HepG2 (cell line): ENCODE data around the gene PEX3. TPM values are rescaled to one million over a fixed set of nuclear protein-coding genes. Genes with fewer than 3 reads are reported as not detected.

Experiments used
- ATAC-seq: fragments of 200-7000 bp; cut with Tn5 transposase; 3 replicates; pipeline ENCODE4 v1.9.1; 2020; ENCODE audit warnings: mild to moderate bottlenecking, moderate library complexity
- BruUV-seq: library from RNA; stranded (reverse); fragments of 400-500 nt; replicated peaks from 2 replicates; lab custom pipeline; 2021; lab: Mats Ljungman, UMichigan
- CTCF ChIA-PET: fragments of 300-600 bp; formaldehyde crosslinking; extraction: SDS; loops from one replicate; lab custom pipeline; 2021; ENCODE audit warnings: low total read pairs, inconsistent platforms, low intra/inter-chr PET ratio; lab: Yijun Ruan, JAX
- POLR2A ChIA-PET: fragments of 350-600 bp; sonication (Branson Sonifier 250); formaldehyde crosslinking; loops from one replicate; lab custom pipeline; 2020; ENCODE audit warnings: antibody characterized with exemption, inconsistent platforms; lab: Yijun Ruan, JAX
- DNase-seq: peaks from one replicate; pipeline ENCODE4 v3.0.0-alpha.2; 2015; ENCODE audit warnings: low spot score
- FAIRE-seq: peaks from 3 replicates; lab custom pipeline; 2011; peaks lifted over from hg19 to GRCh38; lab: Jason Lieb, UNC
- H2AFZ ChIP-seq: one replicate; pipeline ENCODE4 v1.6.1; 2011; ENCODE audit warnings: low read length, inconsistent platforms
- H3K27ac ChIP-seq: fragments of 300-600 bp; 3 replicates; pipeline ENCODE4 v1.8.0; 2011; ENCODE audit warnings: mixed run types, mild to moderate bottlenecking, mixed read lengths, low read length, inconsistent platforms; ENCODE audit not compliant: insufficient read depth; ENCODE audit errors: extremely low read length
- H3K27me3 ChIP-seq, 2 experiments: fragments of 200-600 bp in 1 of 2; 2 replicates in 1 of 2; 3 replicates in 1 of 2; pipeline versions ENCODE4 v1.6.0 to v1.8.0; 2011; ENCODE audit warnings: low read length in 2 of 2, mild to moderate bottlenecking in 2 of 2, moderate library complexity in 2 of 2, inconsistent platforms in 1 of 2; ENCODE audit not compliant: insufficient read depth in 2 of 2, control insufficient read depth in 1 of 2
- H3K36me3 ChIP-seq, 2 experiments: fragments of 200-600 bp in 1 of 2; replicated peaks in 1 of 2; 2 replicates in 1 of 2; 3 replicates in 1 of 2; pipeline versions ENCODE4 v1.5.1 to v1.8.0; 2011; ENCODE audit warnings: low read length in 2 of 2, inconsistent platforms in 1 of 2; ENCODE audit not compliant: insufficient read depth in 2 of 2, control insufficient read depth in 1 of 2
- H3K4me1 ChIP-seq: 2 replicates; pipeline ENCODE4 v1.5.1; 2012; ENCODE audit warnings: low read length, inconsistent platforms; ENCODE audit not compliant: insufficient read depth
- H3K4me2 ChIP-seq: 2 replicates; pipeline ENCODE4 v1.6.0; 2011; ENCODE audit warnings: low read depth, low read length, inconsistent platforms
- H3K4me3 ChIP-seq, 3 experiments: fragments of 200-600 bp in 1 of 3; sonication (generic), shearing (Covaris generic) in 1 of 3; replicated peaks in 1 of 3; 2 replicates each; pipeline ENCODE4 v1.5.1; 2011 to 2016; ENCODE audit warnings: low read length in 3 of 3, inconsistent platforms in 2 of 3, low read depth in 2 of 3, mild to moderate bottlenecking in 2 of 3, control low read depth in 1 of 3, mixed read lengths in 1 of 3; ENCODE audit not compliant: insufficient read depth in 1 of 3
- H3K79me2 ChIP-seq: one replicate; pipeline ENCODE4 v1.6.1; 2011; ENCODE audit warnings: low read length, inconsistent platforms; ENCODE audit not compliant: insufficient read depth
- H3K9ac ChIP-seq: 2 replicates; pipeline ENCODE4 v1.6.0; 2011; ENCODE audit warnings: mild to moderate bottlenecking, low read depth, low read length, inconsistent platforms; ENCODE audit not compliant: insufficient read depth
- H3K9me3 ChIP-seq: 2 replicates; pipeline ENCODE4 v1.5.1; 2012; ENCODE audit warnings: mild to moderate bottlenecking, low read length
- H4K20me1 ChIP-seq: 2 replicates; pipeline ENCODE4 v1.6.0; 2011; ENCODE audit warnings: inconsistent platforms, mild to moderate bottlenecking, low read length, moderate library complexity; ENCODE audit not compliant: insufficient read depth
- DMAP1 ChIP-seq: IDR thresholded peaks from 2 replicates; pipeline ENCODE4 v1.6.1; 2016
- KLF13 ChIP-seq: sonication (generic); formaldehyde crosslinking; IDR thresholded peaks from 2 replicates; pipeline ENCODE4 v1.4.0; 2020; ENCODE audit warnings: mild to moderate bottlenecking, missing genetic modification reagents
- MLXIP ChIP-seq: sonication (generic); formaldehyde crosslinking; IDR thresholded peaks from 2 replicates; pipeline ENCODE4 v1.9.0; 2021; ENCODE audit warnings: missing genetic modification reagents, borderline replicate concordance
- SMARCE1 ChIP-seq: fragments of 450-650 bp; IDR thresholded peaks from 2 replicates; pipeline ENCODE4 v1.6.1; 2017; ENCODE audit warnings: borderline replicate concordance
- TRAFD1 ChIP-seq: sonication (generic); formaldehyde crosslinking; IDR thresholded peaks from 2 replicates; pipeline ENCODE4 v1.5.1; 2020; ENCODE audit warnings: missing genetic modification reagents, mild to moderate bottlenecking, borderline replicate concordance
- WGBS: methylation state at CpG from one replicate; pipeline ENCODE4 v1.1.6; 2017; ENCODE audit warnings: low lambda C conversion rate; 5-methylcytosine and 5-hydroxymethylcytosine counted together
- in situ Hi-C: cut with HindIII; loops from 2 replicates; pipeline ENCODE4 v1.10.0; 2017; ENCODE audit warnings: low pct_unique_long_range_greater_than_20kb; ENCODE audit not compliant: extremely low pct_ligation_motif_present
- intact Hi-C: fragments of 100-400 bp; cut with micrococcal nuclease; formaldehyde crosslinking; loops from one replicate; pipeline ENCODE4 v1.10.0; 2022; ENCODE audit not compliant: unreplicated experiment
- polyA plus RNA-seq, 8 experiments: library from polyadenylated mRNA; depleted of rRNA in 3 of 8; stranded (reverse) in 7 of 8; unstranded in 1 of 8; fragments of >200 nt; fragmentation: Illumina TruSeq in 4 of 8; extraction: Trizol in 4 of 8; gene quantifications; 2 replicates each; pipeline versions ENCODE4 v1.2.1 to v1.2.3, GENCODE V29; 2011 to 2016; ENCODE audit warnings: low read depth in 4 of 8, missing spikeins in 1 of 8, mixed read lengths in 1 of 8; ENCODE audit not compliant: insufficient read depth in 1 of 8
- total RNA-seq, 5 experiments: library from RNA; depleted of rRNA; stranded (reverse); fragments of >200 nt; fragmentation: Illumina TruSeq; extraction: Trizol; gene quantifications; 2 replicates each; pipeline ENCODE4 v1.2.3, GENCODE V29; 2016; ENCODE audit warnings: low read depth in 1 of 5

Gene PEX3
- total and polyA plus RNA-seq, 2 of the 13 experiments (the other 11 are each of a cell fraction or from before 2014, with no cell fraction given): 30.9 to 40.8 TPM

- ChIA-PET CTCF (no interaction called here), POLR2A (no interaction called here)
- peak; percentile 18 for FAIRE-seq
- DNase-seq: no peak
- H3K27ac ChIP-seq: no peak overlapping the region
- no peaks in the 10 kb centered on the region for H3K9me3 ChIP-seq
- in situ Hi-C loops (no loop called here), intact Hi-C loops (no loop called here)
- H3K36me3 ChIP-seq: no peaks in the 10 kb centered on the region
- peaks cover 0 to 10% of the 10 kb centered on the region in 2 experiments; a peak in 3 of 5 replicates for H3K27me3 ChIP-seq
- H3K9ac ChIP-seq: no peak overlapping the region
- H2AFZ ChIP-seq: no peak overlapping the region
- H4K20me1 ChIP-seq: no peaks in the 10 kb centered on the region
- ATAC-seq: no peak
- peaks cover 43% of the 10 kb centered on the region for H3K4me1 ChIP-seq
- WGBS: 84% methylated on average over 7 of the region's 7 CpGs
- H3K79me2 ChIP-seq: no peaks in the 10 kb centered on the region
- no peak for TF ChIP-seq MLXIP (CRISPR knock-in tag)
- no peak for TF ChIP-seq TRAFD1 (CRISPR knock-in tag)
- no peak for TF ChIP-seq KLF13 (CRISPR knock-in tag)
- no peak for TF ChIP-seq SMARCE1
- no peak for TF ChIP-seq DMAP1 (CRISPR knock-in tag)
- no TSS peak for BruUV-seq
- no peak overlapping the region for H3K4me3 ChIP-seq
- H3K4me2 ChIP-seq: no peak overlapping the region
Observed at GRCh38 chr6:143539734-143540133, 89.1 kb downstream of the PEX3 start.
